Endothelial cell of umbilical vein (primary cell): Measurements from ENCODE around the gene AGPAT1.

Experiments
- EZH2 ChIP-seq: IDR thresholded peaks from 2 replicates; pipeline ENCODE4 v1.6.1; 2012; ENCODE audit warnings: borderline replicate concordance, low read depth, mild to moderate bottlenecking, moderate library complexity, low read length, inconsistent platforms; ENCODE audit not compliant: severe bottlenecking
- FOS ChIP-seq: IDR thresholded peaks from 2 replicates; pipeline ENCODE4 v1.6.1; 2011; ENCODE audit warnings: mild to moderate bottlenecking, low read length, moderate library complexity, borderline replicate concordance; ENCODE audit not compliant: insufficient read depth
- GATA2 ChIP-seq: IDR thresholded peaks from 2 replicates; pipeline ENCODE4 v1.7.0; 2011; ENCODE audit warnings: low read depth, mild to moderate bottlenecking, moderate library complexity, mixed read lengths, low read length; ENCODE audit not compliant: insufficient read length, insufficient read depth
- JUN ChIP-seq: IDR thresholded peaks from 2 replicates; pipeline ENCODE4 v1.6.1; 2011; ENCODE audit warnings: borderline replicate concordance, low read depth; ENCODE audit not compliant: insufficient read length, insufficient read depth
- MYC ChIP-seq: IDR thresholded peaks from one replicate; pipeline ENCODE4 v1.6.1; 2011; ENCODE audit warnings: mild to moderate bottlenecking, low read depth, low read length
- POLR2A ChIP-seq: IDR thresholded peaks from 2 replicates; pipeline ENCODE4 v1.6.1; 2012; ENCODE audit warnings: low read depth, mild to moderate bottlenecking, control low read depth, low read length
- POLR2AphosphoS5 ChIP-seq: IDR thresholded peaks from 2 replicates; pipeline ENCODE4 v1.6.1; 2012; ENCODE audit warnings: low read depth, mild to moderate bottlenecking, control low read depth, low read length, moderate library complexity; ENCODE audit not compliant: insufficient read depth
- TF ChIP-seq, protein P1 (sequence below), 2 donors: IDR thresholded peaks; 1 replicate in 1 of 2; 2 replicates in 1 of 2; pipeline ENCODE4 v1.5.1; 2011; ENCODE audit warnings: low read length in 2 of 2, mild to moderate bottlenecking in 2 of 2, moderate library complexity in 2 of 2, control low read depth in 1 of 2, inconsistent platforms in 1 of 2, low read depth in 1 of 2; ENCODE audit not compliant: insufficient read depth in 1 of 2; ENCODE audit errors: extremely low read depth in 1 of 2

DNA sequence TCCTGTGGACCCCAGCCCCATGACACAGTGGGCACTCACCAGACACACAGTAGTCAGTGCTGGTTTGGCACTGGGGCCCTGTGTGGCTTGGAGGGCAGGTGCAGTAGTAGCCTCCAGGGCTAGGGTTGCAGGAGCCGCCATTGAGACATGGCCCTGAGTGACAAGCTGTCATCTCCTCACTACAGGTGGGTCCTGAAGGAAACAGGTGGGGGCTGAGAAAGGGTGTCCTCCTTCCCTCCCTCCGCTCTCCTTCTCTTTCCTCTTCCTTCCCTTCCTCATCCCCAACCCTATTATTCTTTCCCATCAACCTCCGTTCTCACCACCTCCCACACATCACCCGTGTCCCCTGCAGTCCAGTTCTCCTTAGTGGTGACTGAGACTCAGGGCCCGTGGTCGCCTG lies 37.8 kb upstream of the AGPAT1 start:
- TF ChIP-seq FOS (no peak), MYC (no peak), JUN (no peak), EZH2 (no peak), POLR2AphosphoS5 (no peak), POLR2A (no peak), GATA2 (no peak)
- TF ChIP-seq, protein P1, sequence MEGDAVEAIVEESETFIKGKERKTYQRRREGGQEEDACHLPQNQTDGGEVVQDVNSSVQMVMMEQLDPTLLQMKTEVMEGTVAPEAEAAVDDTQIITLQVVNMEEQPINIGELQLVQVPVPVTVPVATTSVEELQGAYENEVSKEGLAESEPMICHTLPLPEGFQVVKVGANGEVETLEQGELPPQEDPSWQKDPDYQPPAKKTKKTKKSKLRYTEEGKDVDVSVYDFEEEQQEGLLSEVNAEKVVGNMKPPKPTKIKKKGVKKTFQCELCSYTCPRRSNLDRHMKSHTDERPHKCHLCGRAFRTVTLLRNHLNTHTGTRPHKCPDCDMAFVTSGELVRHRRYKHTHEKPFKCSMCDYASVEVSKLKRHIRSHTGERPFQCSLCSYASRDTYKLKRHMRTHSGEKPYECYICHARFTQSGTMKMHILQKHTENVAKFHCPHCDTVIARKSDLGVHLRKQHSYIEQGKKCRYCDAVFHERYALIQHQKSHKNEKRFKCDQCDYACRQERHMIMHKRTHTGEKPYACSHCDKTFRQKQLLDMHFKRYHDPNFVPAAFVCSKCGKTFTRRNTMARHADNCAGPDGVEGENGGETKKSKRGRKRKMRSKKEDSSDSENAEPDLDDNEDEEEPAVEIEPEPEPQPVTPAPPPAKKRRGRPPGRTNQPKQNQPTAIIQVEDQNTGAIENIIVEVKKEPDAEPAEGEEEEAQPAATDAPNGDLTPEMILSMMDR (IDR thresholded peaks at IDR 0.05; ENCODE audit: extremely low read depth in 1 of 2, insufficient read depth in 1 of 2, low read depth in 1 of 2, low read length in 2 of 2), result no peak
